Medulla oblongata (tissue), 1 donor: ENCODE results near the gene HNRNPU.
A peak's percentile ranks its signal among the peaks of the same experiment; 100 is the strongest.

Source experiments
- DNase-seq: peaks from one replicate; pipeline ENCODE4 v3.0.0-alpha.2; 2015; ENCODE audit errors: extremely low spot score

Gene HNRNPU

GRCh38 chr1:244862699-244863490 lies 1.4 kb downstream of the HNRNPU start:
- peak; percentile 95 for DNase-seq

- no peak for DNase-seq
Measured at GRCh38 chr1:244862354-244862698, 2.0 kb downstream of the HNRNPU start.

- DNase-seq: no peak
Measured at GRCh38 chr1:244861683-244862082, 2.7 kb downstream of the HNRNPU start.

GRCh38 chr1:244860914-244861610 lies 3.3 kb downstream of the HNRNPU start:
- no peak for DNase-seq

GRCh38 chr1:244860078-244860477 lies 4.3 kb downstream of the HNRNPU start:
- no peak for DNase-seq

- DNase-seq: no peak
Measured at GRCh38 chr1:244858357-244858756, 6.0 kb downstream of the HNRNPU start.

- no peak for DNase-seq
Measured at GRCh38 chr1:244857761-244858160, 6.6 kb downstream of the HNRNPU start.

GRCh38 chr1:244854865-244855578 lies 9.3 kb downstream of the HNRNPU start:
- no peak for DNase-seq

- DNase-seq: no peak
Measured at GRCh38 chr1:244854166-244854565, 10.2 kb downstream of the HNRNPU start.

GRCh38 chr1:244852694-244853093 lies 11.6 kb downstream of the HNRNPU start:
- DNase-seq: no peak

GRCh38 chr1:244851546-244852231 lies 12.7 kb downstream of the HNRNPU start:
- DNase-seq: no peak

- DNase-seq: no peak
Measured at GRCh38 chr1:244850896-244851295, 13.4 kb downstream of the HNRNPU start.

GRCh38 chr1:244850099-244850852 lies 14.1 kb downstream of the HNRNPU start:
- DNase-seq: no peak

GRCh38 chr1:244849189-244849866 lies 15.0 kb downstream of the HNRNPU start:
- DNase-seq: no peak

- DNase-seq: no peak
Measured at GRCh38 chr1:244846653-244847052, 17.7 kb downstream of the HNRNPU start.

- no peak for DNase-seq
Measured at GRCh38 chr1:244844155-244845121, 19.9 kb downstream of the HNRNPU start.

GRCh38 chr1:244843148-244843978 lies 21.0 kb downstream of the HNRNPU start:
- DNase-seq: no peak

GRCh38 chr1:244841273-244841927 lies 22.9 kb downstream of the HNRNPU start:
- no peak for DNase-seq
